GM18508 (cell line): ENCODE results near the gene MCM5.
"Not testable (repeated sequence)": the region's sequence is repeated elsewhere in the genome, so short reads cannot be mapped to it uniquely, and the experiment has no call there.

Source experiments
- ATAC-seq: cut with Tn5 transposase; IDR thresholded peaks from one replicate; pipeline ENCODE4 v1.9.1; 2021; ENCODE audit warnings: moderate number of reproducible peaks; ENCODE audit not compliant: insufficient read depth, unreplicated experiment

Gene MCM5

GRCh38 chr22:35446365-35446764 lies 46.4 kb downstream of the MCM5 start:
- ATAC-seq: no peak

- no peak for ATAC-seq
Measured at GRCh38 chr22:35448523-35448922, 48.6 kb downstream of the MCM5 start.

GRCh38 chr22:35449829-35450689 lies 50.1 kb downstream of the MCM5 start:
- ATAC-seq: no peak

DNA sequence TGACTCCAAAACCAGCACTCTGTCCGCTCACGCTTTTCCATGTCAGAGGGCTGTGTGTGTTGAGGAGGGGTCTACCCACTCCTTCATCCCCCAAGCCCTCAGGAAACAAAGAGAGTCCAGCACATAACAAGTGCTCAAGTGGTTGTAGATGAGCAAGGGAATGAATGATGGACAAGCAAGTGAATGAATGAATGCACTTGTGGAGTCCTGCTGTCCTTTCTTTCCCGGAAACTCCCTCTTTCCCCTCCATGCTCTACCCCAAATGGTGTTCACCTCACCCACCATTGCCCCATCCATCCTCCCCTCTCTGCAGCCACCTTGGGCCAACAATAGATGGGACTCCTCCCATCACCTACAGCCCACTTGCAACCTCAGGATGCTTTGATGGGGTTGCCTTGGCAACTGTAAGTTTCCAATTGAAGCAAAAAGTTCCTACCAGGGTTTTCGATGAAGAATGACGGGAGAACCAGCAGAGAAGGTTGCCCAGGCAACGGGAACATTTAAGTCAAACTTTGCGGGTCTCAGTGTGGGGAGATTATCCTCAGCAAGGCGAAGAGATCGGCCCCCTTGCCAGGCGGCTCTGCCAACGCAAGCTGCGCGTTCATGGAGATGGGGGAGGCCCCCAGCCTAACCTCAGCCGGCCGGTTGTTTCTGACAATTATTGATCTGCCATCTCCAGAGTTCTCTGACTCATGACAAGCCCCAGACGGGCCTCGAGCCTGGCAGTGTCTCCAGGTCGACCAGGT lies 51.1 kb downstream of the MCM5 start:
- ATAC-seq: no peak

DNA sequence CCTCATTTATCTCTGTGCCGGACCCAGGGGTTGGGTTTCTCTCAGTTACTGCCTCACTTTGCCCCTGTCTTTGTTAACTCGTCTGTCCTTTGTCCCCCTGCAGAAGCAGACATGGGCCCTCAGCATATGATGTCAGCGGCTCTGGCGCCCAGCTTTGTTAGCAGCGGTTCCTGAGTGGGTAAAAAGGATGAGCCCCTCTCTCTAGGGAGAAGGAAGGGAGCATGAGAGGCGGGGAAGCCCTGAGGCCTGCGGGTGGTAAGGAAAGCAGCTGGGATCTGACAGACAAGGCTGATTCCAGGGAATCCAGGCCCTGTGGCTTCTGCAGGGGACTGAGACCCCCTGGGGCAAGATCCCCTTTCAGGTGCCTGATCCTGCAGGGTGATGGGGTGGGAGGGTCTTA lies 51.7 kb downstream of the MCM5 start:
- ATAC-seq: no peak

DNA sequence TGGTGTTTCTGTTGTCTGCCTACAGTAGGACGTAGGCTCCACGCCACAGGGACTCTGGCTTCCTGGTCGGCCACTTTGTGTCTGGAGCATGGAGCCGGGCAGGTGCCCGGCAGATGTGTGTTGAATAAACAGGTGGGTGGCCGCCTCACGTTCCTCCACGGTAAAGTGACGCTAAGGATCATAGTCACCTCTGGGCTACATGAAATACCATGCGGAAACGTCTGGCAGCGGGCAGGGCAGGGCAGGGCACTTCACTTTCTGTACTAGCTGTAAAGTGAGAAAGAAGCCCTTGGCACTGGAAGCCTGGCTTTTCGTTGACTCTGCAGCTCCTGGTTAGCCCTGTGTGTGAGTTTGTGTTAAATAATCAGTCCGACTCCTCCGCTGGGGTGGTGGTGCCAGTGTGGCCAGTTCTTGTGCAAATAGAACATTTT lies 52.4 kb downstream of the MCM5 start:
- no peak for ATAC-seq

DNA sequence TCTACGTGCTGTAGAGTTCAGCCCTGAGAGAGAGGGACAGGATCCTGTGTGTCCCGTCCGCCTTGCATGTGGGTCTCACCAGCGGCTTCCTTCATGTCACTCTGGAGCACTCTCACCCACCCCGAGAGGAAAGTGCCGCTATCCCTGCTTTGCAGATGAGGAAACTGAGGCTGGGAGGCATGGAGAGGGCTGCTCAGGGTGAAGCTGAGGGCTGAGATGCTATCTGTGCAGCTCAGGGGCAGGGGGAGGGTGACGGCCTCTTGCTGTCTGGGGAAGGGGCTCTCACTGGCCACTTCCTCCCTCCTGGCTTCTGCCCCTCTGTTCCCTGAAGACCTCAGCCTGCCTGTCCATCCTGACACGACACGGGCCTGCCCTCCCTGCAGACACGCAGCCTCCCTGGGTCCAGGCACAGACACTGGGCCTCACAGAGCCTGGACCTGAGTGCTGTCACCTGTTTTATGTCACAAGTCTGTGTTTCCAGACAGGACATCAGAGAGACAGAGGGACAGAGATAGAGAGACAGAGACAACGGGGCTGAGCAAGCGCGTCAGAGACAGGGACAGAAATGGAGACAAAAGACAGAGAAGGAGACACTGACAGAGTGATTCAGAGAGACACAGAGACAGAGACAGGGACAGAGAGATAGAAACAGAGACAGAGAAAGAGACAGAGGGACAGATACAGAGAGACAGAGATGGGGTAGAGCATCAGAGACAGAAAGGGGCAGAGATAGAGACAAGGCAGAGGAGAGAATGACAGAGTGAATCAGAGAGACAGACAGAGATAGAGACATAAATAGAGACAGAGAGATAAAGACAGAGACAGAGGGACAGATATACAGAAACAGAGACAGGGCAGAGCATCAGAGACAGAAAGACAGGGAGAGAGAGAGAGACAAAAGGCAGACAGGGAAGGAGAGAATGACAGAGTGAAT lies 53.1 kb downstream of the MCM5 start:
- no peak for ATAC-seq

- no peak for ATAC-seq
Measured at GRCh38 chr22:35454416-35455054, 54.6 kb downstream of the MCM5 start.

DNA sequence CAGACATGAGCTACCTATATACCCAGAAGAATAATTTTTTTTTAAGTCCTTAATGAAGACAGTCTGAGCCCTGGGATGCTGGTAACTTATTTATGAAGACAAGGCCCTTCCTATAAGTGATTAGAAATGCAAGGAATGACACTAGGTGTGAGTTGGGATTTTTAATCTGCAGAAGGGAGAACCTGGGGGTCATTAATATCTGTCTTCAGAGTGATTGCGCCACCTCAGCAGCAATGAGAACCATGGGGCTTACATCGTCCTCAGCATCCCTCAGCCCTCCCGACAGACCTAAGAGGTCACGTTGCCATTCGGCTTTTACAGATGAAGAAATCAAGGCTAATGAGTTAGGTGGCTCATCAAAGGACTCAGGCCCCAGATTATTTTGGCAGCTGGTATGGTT lies 55.6 kb downstream of the MCM5 start:
- no peak for ATAC-seq

DNA sequence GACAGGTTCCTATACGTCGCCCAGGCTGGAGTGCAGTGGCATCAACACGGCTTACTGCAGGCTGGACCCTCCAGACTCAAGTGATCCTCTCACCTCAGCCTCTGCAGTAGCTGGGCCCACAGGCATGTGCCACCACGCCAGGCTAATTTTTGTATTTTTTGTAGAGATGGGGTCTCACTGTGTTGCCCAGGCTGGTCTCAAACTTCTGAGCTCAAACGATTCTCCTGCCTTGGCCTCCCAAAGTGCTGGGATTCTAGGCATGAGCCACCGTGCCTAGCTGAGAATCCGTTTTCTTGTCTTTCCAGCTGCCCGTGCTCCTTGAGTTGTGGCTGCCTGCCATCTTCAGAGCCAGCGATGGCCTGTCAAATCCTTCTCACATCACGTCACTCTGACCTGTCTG lies 56.8 kb downstream of the MCM5 start:
- ATAC-seq: no peak

DNA sequence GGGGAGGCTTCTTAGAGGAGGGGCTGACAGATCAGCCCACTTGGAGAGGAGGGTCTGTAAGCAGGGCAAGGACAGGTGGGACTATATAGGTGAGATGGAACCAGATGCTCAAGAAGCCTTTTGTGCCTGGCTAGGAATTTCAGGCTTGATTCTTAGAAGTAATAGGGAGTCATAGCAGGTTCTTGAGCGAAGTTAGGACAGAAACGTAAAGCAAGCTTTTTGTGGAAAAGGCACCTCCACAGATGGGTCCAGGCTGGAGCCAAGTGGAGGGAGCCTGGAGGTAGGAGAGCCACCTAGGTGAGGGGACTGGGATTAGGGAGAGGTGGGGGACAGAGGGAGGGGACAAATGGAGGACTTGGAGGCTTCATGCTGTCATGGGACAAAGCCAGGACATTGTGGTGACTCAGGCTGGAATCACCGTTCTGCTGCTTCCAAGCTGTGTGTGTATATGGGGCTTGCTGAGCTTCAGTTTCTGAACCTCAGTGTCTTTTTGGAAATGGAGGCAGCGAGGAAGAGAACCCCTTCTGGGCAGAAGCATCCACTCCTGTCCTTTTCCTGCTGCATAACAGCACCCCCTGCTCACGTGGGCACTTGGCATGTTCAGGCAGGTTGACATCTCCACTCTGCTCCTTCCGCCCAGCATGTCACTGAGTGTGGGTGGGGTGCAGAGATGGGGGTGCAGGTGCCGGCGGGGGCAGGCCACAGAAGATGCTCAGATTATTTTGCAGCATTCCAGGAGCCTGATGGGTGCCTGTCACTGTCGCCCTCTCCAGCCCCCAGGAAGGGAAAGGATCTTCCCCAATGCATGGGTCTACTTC lies 58.0 kb downstream of the MCM5 start:
- ATAC-seq: no peak

DNA sequence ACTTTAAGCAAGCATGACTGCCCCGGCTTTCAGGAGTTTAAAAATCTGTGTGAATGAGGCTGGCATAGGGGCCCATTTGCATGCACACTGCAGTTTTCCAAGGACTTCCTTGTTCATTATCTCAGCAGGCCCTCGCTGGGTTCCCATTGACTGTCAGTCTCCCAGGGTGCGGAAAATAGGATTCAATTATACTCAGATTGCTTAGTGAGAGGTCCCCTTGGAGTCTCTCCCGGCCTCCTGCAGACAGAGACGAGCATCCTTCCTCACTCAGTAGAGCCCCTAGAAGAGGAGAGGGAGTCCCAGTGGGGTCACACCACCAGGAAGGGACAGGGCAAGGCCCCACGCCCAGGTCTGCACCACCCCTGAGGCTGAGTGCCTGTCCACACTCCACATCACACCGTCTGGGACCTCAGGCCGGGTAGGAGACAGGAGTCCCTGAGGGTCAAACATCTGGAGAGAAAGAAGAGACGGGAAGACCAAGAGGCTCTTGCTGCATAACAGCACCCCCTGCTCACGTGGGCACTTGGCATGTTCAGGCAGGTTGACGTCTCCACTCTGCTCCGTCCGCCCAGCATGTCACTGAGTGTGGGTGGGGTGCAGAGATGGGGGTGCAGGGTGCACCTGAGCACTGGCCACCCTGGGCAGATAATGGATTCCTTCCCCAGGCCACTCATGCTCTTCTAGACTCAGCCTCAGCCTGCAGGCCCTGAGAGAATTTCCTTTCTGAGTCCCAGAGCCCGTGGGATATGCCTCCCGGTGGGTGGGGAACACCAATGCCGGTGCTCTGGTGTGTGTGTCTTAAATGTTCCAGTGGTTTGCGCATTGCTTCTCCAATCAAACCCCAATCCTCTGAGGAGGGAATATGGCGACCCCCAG lies 58.8 kb downstream of the MCM5 start:
- ATAC-seq: no peak

- no peak for ATAC-seq
Measured at GRCh38 chr22:35459423-35459894, 59.5 kb downstream of the MCM5 start.

DNA sequence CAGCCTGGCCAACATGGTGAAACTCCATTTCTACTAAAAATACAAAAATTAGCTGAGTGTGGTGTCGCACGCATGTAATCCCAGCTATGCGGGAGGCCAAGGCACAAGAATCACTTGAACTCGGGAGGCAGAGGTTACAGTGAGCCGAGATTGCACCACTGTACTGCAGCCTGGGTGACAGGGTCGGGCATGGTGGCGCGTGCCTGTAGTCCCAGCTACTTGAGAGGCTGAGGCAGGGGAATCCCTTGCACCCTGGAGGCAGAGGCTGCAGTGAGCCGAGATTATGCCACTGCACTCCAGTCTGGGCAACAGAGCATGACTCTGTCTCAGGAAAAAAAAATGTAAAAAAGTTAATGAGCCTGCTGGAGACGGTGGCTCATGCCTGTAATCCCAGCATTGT lies 60.0 kb downstream of the MCM5 start:
- ATAC-seq: not testable (repeated sequence)

GRCh38 chr22:35460688-35461087 lies 60.7 kb downstream of the MCM5 start:
- ATAC-seq: no peak

GRCh38 chr22:35462498-35463230 lies 62.7 kb downstream of the MCM5 start:
- no peak for ATAC-seq

DNA sequence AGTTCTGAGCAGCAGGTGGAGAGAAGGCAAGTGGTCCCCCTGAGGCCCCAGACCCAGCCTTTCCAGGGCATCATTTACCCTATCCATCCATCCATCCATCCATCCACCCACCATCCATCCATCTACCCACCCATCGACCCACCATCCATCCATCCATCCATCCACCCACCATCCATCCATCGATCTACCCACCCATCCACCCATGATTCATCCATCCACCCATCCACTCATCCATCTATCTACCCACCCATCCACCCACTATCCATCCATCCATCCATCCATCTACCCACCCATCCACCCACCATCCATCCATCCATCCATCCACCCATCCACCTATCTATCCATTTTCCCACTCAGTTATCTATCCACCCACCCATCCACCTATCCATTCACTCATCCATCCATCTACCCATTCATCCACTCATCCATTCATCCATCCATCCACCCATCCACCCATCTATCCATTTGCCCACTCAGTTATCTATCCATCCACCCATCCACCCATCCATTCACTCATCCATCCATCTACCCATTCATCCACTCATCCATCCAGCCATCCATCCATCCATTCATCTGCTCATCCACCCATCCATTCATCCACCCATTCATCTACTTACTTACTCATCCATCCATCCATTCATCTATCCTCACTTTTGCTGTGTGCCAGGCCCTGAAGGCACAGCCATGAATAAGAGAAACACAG lies 63.4 kb downstream of the MCM5 start:
- ATAC-seq: no peak
